GM21717 (cell line): ENCODE measurements around the gene REXO1.
"Not testable (repeated sequence)": the region's sequence is repeated elsewhere in the genome, so short reads cannot be mapped to it uniquely, and the experiment has no call there.

ENCODE experiments used
- ATAC-seq: cut with Tn5 transposase; IDR thresholded peaks from one replicate; pipeline ENCODE4 v1.9.1; 2021; ENCODE audit warnings: mild to moderate bottlenecking, moderate library complexity; ENCODE audit not compliant: unreplicated experiment

REXO1 gene

GRCh38 chr19:1875646-1876495 is 27.6 kb upstream of the REXO1 start:
- peak; percentile 61 for ATAC-seq

- not testable (repeated sequence) for ATAC-seq
Measured at GRCh38 chr19:1875265-1875645, 27.0 kb upstream of the REXO1 start.

GRCh38 chr19:1874554-1875185 is 26.4 kb upstream of the REXO1 start:
- no peak for ATAC-seq

GRCh38 chr19:1873524-1874473 is 25.5 kb upstream of the REXO1 start:
- ATAC-seq: no peak

- no peak for ATAC-seq
Measured at GRCh38 chr19:1872807-1873523, 24.7 kb upstream of the REXO1 start.

- ATAC-seq: no peak
Measured at GRCh38 chr19:1871630-1872029, 23.3 kb upstream of the REXO1 start.

GRCh38 chr19:1871140-1871597 is 22.9 kb upstream of the REXO1 start:
- no peak for ATAC-seq

- ATAC-seq: no peak
Measured at GRCh38 chr19:1868971-1869370, 20.7 kb upstream of the REXO1 start.

GRCh38 chr19:1867349-1867724 is 19.1 kb upstream of the REXO1 start:
- no peak for ATAC-seq

- no peak for ATAC-seq
Measured at GRCh38 chr19:1866693-1867348, 18.5 kb upstream of the REXO1 start.

- ATAC-seq: no peak
Measured at GRCh38 chr19:1865172-1866010, 17.1 kb upstream of the REXO1 start.

GRCh38 chr19:1864480-1865171 is 16.3 kb upstream of the REXO1 start:
- ATAC-seq: no peak

GRCh38 chr19:1863638-1864479 is 15.6 kb upstream of the REXO1 start:
- peak; percentile 34 for ATAC-seq

- ATAC-seq: no peak
Measured at GRCh38 chr19:1863328-1863637, 15.0 kb upstream of the REXO1 start, which contains the start of gene KLF16. Gene KLF16, minus strand, starts transcription at chr19:1863579. Its CDS starts 82 bp downstream, at chr19:1863497.

- ATAC-seq: peak; percentile 1
Measured at GRCh38 chr19:1862424-1863327, 14.4 kb upstream of the REXO1 start.

GRCh38 chr19:1862068-1862423 is 13.8 kb upstream of the REXO1 start:
- ATAC-seq: no peak

GRCh38 chr19:1861599-1862031 is 13.3 kb upstream of the REXO1 start:
- ATAC-seq: no peak
